H9 (cell line): Measurements from ENCODE around the gene URAD. TPM values are rescaled to one million over a fixed set of nuclear protein-coding genes. Genes with fewer than 3 reads are reported as not detected.

Source experiments
- DNase-seq: peaks from one replicate; pipeline ENCODE4 v3.0.0-alpha.2; 2017
- H2AFZ ChIP-seq: one replicate; pipeline ENCODE4 v1.6.1; 2013; ENCODE audit warnings: mild to moderate bottlenecking, low read length, control low read depth, moderate library complexity
- H2AK5ac ChIP-seq: 2 replicates; pipeline ENCODE4 v1.6.1; 2013; ENCODE audit warnings: low read length, control low read depth, mixed read lengths; ENCODE audit not compliant: insufficient read length
- H2BK120ac ChIP-seq: one replicate; pipeline ENCODE4 v1.6.1; 2013; ENCODE audit warnings: low read depth, mild to moderate bottlenecking, low read length, control low read depth, inconsistent platforms; ENCODE audit not compliant: poor library complexity, severe bottlenecking
- H2BK12ac ChIP-seq: 2 replicates; pipeline ENCODE4 v1.6.1; 2013; ENCODE audit warnings: low read length, control low read depth, mixed read lengths, low read depth; ENCODE audit not compliant: insufficient read length
- H2BK15ac ChIP-seq: 2 replicates; pipeline ENCODE4 v1.6.1; 2013; ENCODE audit warnings: low read depth, low read length, control low read depth
- H2BK20ac ChIP-seq: one replicate; pipeline ENCODE4 v1.6.1; 2013; ENCODE audit warnings: low read depth, mild to moderate bottlenecking, low read length, control low read depth, inconsistent platforms; ENCODE audit not compliant: poor library complexity, severe bottlenecking
- H2BK5ac ChIP-seq: 2 replicates; pipeline ENCODE4 v1.6.1; 2013; ENCODE audit warnings: low read length, control low read depth, mixed read lengths; ENCODE audit not compliant: insufficient read length
- H3K14ac ChIP-seq: 2 replicates; pipeline ENCODE4 v1.6.1; 2013; ENCODE audit warnings: low read length, control low read depth; ENCODE audit not compliant: insufficient read depth
- H3K18ac ChIP-seq: 2 replicates; pipeline ENCODE4 v1.6.1; 2013; ENCODE audit warnings: low read depth, mild to moderate bottlenecking, mixed read lengths, low read length, control low read depth; ENCODE audit not compliant: insufficient read length
- H3K23ac ChIP-seq: 2 replicates; pipeline ENCODE4 v1.6.1; 2013; ENCODE audit warnings: low read length, control low read depth, mixed read lengths, low read depth; ENCODE audit not compliant: insufficient read length
- H3K23me2 ChIP-seq: 2 replicates; pipeline ENCODE4 v1.6.1; 2013; ENCODE audit warnings: low read depth, mild to moderate bottlenecking, mixed read lengths, low read length, control low read depth; ENCODE audit not compliant: insufficient read length, poor library complexity, severe bottlenecking
- H3K27ac ChIP-seq: 2 replicates; pipeline ENCODE4 v1.5.1; 2013; ENCODE audit warnings: low read length, control low read depth, mixed read lengths, low read depth; ENCODE audit not compliant: insufficient read length
- H3K27me3 ChIP-seq: 2 replicates; pipeline ENCODE4 v1.6.1; 2013; ENCODE audit warnings: low read length, control low read depth, inconsistent platforms; ENCODE audit not compliant: insufficient read depth
- H3K4ac ChIP-seq: 2 replicates; pipeline ENCODE4 v1.6.1; 2013; ENCODE audit warnings: low read depth, mild to moderate bottlenecking, control low read depth, inconsistent platforms, low read length, moderate library complexity
- H3K4me1 ChIP-seq: 2 replicates; pipeline ENCODE4 v1.6.1; 2013; ENCODE audit warnings: low read length, control low read depth, inconsistent platforms; ENCODE audit not compliant: insufficient read depth
- H3K4me2 ChIP-seq: 2 replicates; pipeline ENCODE4 v1.6.1; 2013; ENCODE audit warnings: low read length, control low read depth, mixed read lengths; ENCODE audit not compliant: insufficient read length, insufficient read depth
- H3K56ac ChIP-seq: 2 replicates; pipeline ENCODE4 v1.6.1; 2013; ENCODE audit warnings: low read depth, mild to moderate bottlenecking, mixed read lengths, low read length, control low read depth; ENCODE audit not compliant: insufficient read length
- H3K79me1 ChIP-seq: 2 replicates; pipeline ENCODE4 v1.6.1; 2013; ENCODE audit warnings: low read depth, mild to moderate bottlenecking, moderate library complexity, low read length, control low read depth, inconsistent platforms; ENCODE audit not compliant: insufficient read depth, poor library complexity, severe bottlenecking
- H3K79me2 ChIP-seq: 2 replicates; pipeline ENCODE4 v1.6.1; 2013; ENCODE audit warnings: low read length, control low read depth, inconsistent platforms; ENCODE audit not compliant: insufficient read depth
- H3K9ac ChIP-seq: 2 replicates; pipeline ENCODE4 v1.6.1; 2013; ENCODE audit warnings: low read length, control low read depth, mixed read lengths; ENCODE audit not compliant: insufficient read length; ENCODE audit errors: extremely low read depth
- H3K9me3 ChIP-seq: one replicate; pipeline ENCODE4 v1.6.1; 2013; ENCODE audit warnings: low read depth, low read length, inconsistent platforms; ENCODE audit not compliant: control insufficient read depth
- H3T11ph ChIP-seq: one replicate; pipeline ENCODE4 v1.6.1; 2013; ENCODE audit warnings: mild to moderate bottlenecking, low read length, control low read depth, inconsistent platforms
- H4K20me1 ChIP-seq: one replicate; pipeline ENCODE4 v1.6.1; 2013; ENCODE audit not compliant: control insufficient read depth, insufficient read length, insufficient read depth
- H4K5ac ChIP-seq: 2 replicates; pipeline ENCODE4 v1.6.1; 2013; ENCODE audit warnings: low read depth, mild to moderate bottlenecking, mixed read lengths, low read length, control low read depth; ENCODE audit not compliant: insufficient read length
- H4K8ac ChIP-seq: replicated peaks from 2 replicates; pipeline ENCODE4 v1.6.1; 2013; ENCODE audit warnings: low read length, control low read depth, mixed read lengths, low read depth; ENCODE audit not compliant: insufficient read length
- H4K91ac ChIP-seq: 2 replicates; pipeline ENCODE4 v1.6.1; 2013; ENCODE audit warnings: low read depth, mild to moderate bottlenecking, moderate library complexity, mixed read lengths, low read length, control low read depth; ENCODE audit not compliant: insufficient read length
- H3K27ac Mint-ChIP-seq, 3 experiments: 2 replicates in 2 of 3; 3 replicates in 1 of 3; pipeline ENCODE4 v1.8.0; 2020 to 2021; ENCODE audit warnings: mixed read lengths in 3 of 3, mild to moderate bottlenecking in 1 of 3, moderate library complexity in 1 of 3
- H3K27me3 Mint-ChIP-seq: 2 replicates; pipeline ENCODE4 v1.8.0; 2021; ENCODE audit warnings: low read depth, mild to moderate bottlenecking, moderate library complexity, mixed read lengths
- H3K36me3 Mint-ChIP-seq, 3 experiments: 2 replicates in 2 of 3; 3 replicates in 1 of 3; pipeline ENCODE4 v1.8.0; 2020 to 2021; ENCODE audit warnings: low read depth in 3 of 3, mixed read lengths in 3 of 3; ENCODE audit not compliant: insufficient read depth in 1 of 3
- H3K4me1 Mint-ChIP-seq, 2 experiments: 2 replicates each; pipeline ENCODE4 v1.8.0; 2020; ENCODE audit warnings: mixed read lengths in 2 of 2
- H3K4me3 Mint-ChIP-seq, 2 experiments: 2 replicates in 1 of 2; 3 replicates in 1 of 2; pipeline ENCODE4 v1.8.0; 2020 to 2021; ENCODE audit warnings: mild to moderate bottlenecking in 2 of 2, mixed read lengths in 2 of 2, moderate library complexity in 1 of 2
- H3K9me3 Mint-ChIP-seq, 2 experiments: 2 replicates in 1 of 2; 3 replicates in 1 of 2; pipeline ENCODE4 v1.8.0; 2020; ENCODE audit warnings: mild to moderate bottlenecking in 2 of 2, mixed read lengths in 2 of 2, moderate library complexity in 1 of 2
- CTCF ChIP-seq: fragments of 200-600 bp; sonication (generic); conservative IDR thresholded peaks from 3 replicates; pipeline ENCODE4 v1.8.0; 2021; ENCODE audit warnings: antibody characterized with exemption, mild to moderate bottlenecking
- WGBS: extraction: QIAGEN DNeasy Blood & Tissue Kit; methylation state at CpG from one replicate; pipeline ENCODE4 v1.1.7; 2013; ENCODE audit warnings: missing lambda C conversion rate, low lambda C conversion rate, mixed read lengths; ENCODE audit not compliant: insufficient read length; ENCODE audit errors: extremely low coverage; 5-methylcytosine and 5-hydroxymethylcytosine counted together
- total RNA-seq: library from RNA; stranded (reverse); gene quantifications from 2 replicates; pipeline ENCODE4 v1.2.1, GENCODE V29; 2021

Gene URAD
- total RNA-seq, 1 experiment from 2014 or later: not detected

- Mint-ChIP-seq H3K4me1 (peaks cover 15 to 17% of the 10 kb centered on the region in 2 experiments), H3K27ac (no peak overlapping the region; a peak in 1 of 7 replicates), H3K9me3 (no peaks in the 10 kb centered on the region), H3K4me3 (no peak overlapping the region), H3K36me3 (no peaks in the 10 kb centered on the region), H3K27me3 (peaks cover 3% of the 10 kb centered on the region)
- Histone ChIP-seq H2BK5ac (no peak overlapping the region), H3K79me1 (no peaks in the 10 kb centered on the region), H3K14ac (no peak overlapping the region), H3K4me2 (no peak overlapping the region), H2AK5ac (no peak overlapping the region), H2AFZ (no peak overlapping the region), H4K20me1 (no peaks in the 10 kb centered on the region), H3K4ac (no peak overlapping the region), H4K91ac (no peak overlapping the region), H3K9ac (no peak overlapping the region), H3K27me3 (no peaks in the 10 kb centered on the region), H3K9me3 (no peaks in the 10 kb centered on the region), H3K18ac (no peak overlapping the region), H3K56ac (no peak overlapping the region), H2BK12ac (no peak overlapping the region), H3K4me1 (no peaks in the 10 kb centered on the region), H3T11ph (no peak overlapping the region), H2BK20ac (no peak overlapping the region), H4K8ac (no peak overlapping the region), H2BK120ac (no peak overlapping the region), H4K5ac (no peak overlapping the region), H2BK15ac (no peak overlapping the region), H3K23me2 (no peaks in the 10 kb centered on the region), H3K23ac (no peak overlapping the region), H3K79me2 (no peaks in the 10 kb centered on the region), H3K27ac (no peak overlapping the region)
- no peak for DNase-seq
- WGBS: no CpG with 5 or more reads among the region's 4 CpGs
- no peak for TF ChIP-seq CTCF
Measured at GRCh38 chr13:28012383-28012782, 23.9 kb upstream of the URAD start.
